HEK293 (cell line): ENCODE measurements around the gene ADI1.

Experiments
- CTCF ChIA-PET: fragments of 350-600 bp; formaldehyde crosslinking; extraction: SDS; loops from one replicate; lab custom pipeline; 2021; ENCODE audit warnings: antibody characterized with exemption; lab: Yijun Ruan, JAX
- POLR2A ChIA-PET: fragments of 300-600 bp; formaldehyde crosslinking; extraction: SDS; loops from one replicate; lab custom pipeline; 2020; ENCODE audit warnings: antibody characterized with exemption, inconsistent platforms; lab: Yijun Ruan, JAX
- H3K27ac ChIP-seq: fragments of 200-500 bp; sonication (Bioruptor generic); 2 replicates; pipeline ENCODE4 v1.5.1; 2014; ENCODE audit warnings: low read depth, low read length, control low read depth, inconsistent platforms; ENCODE audit errors: extremely low read depth
- H3K36me3 ChIP-seq, 2 experiments: fragments of 200-500 bp in 1 of 2; sonication (Bioruptor generic) in 1 of 2; 1 replicate in 1 of 2; 2 replicates in 1 of 2; pipeline ENCODE4 v1.5.1; 2014 to 2017; ENCODE audit warnings: inconsistent platforms in 2 of 2, low read length in 2 of 2; ENCODE audit not compliant: control insufficient read depth in 2 of 2, insufficient read depth in 1 of 2
- H3K4me1 ChIP-seq: fragments of 200-500 bp; sonication (Bioruptor generic); 2 replicates; pipeline ENCODE4 v1.5.1; 2014; ENCODE audit warnings: mild to moderate bottlenecking, low read length, inconsistent platforms; ENCODE audit not compliant: control insufficient read depth, insufficient read depth
- H3K4me3 ChIP-seq: 2 replicates; pipeline ENCODE4 v1.5.1; 2011; ENCODE audit warnings: low read depth, mild to moderate bottlenecking, control low read depth, low read length, moderate library complexity
- H3K9me3 ChIP-seq: fragments of 200-500 bp; sonication (Bioruptor generic); 2 replicates; pipeline ENCODE4 v1.5.1; 2014; ENCODE audit warnings: low read depth, low read length, inconsistent platforms; ENCODE audit not compliant: control insufficient read depth, insufficient read depth
- HOXA7 ChIP-seq: sonication (generic); formaldehyde crosslinking; IDR thresholded peaks from 2 replicates; pipeline ENCODE4 v1.8.1; 2022; ENCODE audit warnings: missing genetic modification reagents, borderline replicate concordance
- KLF8 ChIP-seq: fragments of 450-650 bp; formaldehyde crosslinking; IDR thresholded peaks from 2 replicates; pipeline ENCODE4 v1.5.1; 2016; ENCODE audit warnings: missing biosample characterization, missing genetic modification characterization
- SETDB1 ChIP-seq: IDR thresholded peaks from one replicate; pipeline ENCODE4 v1.6.1; 2017; ENCODE audit warnings: mild to moderate bottlenecking, low read length, moderate library complexity, mixed read lengths; ENCODE audit not compliant: insufficient read length
- SP3 ChIP-seq: fragments of 450-650 bp; formaldehyde crosslinking; IDR thresholded peaks from 2 replicates; pipeline ENCODE4 v1.5.1; 2016; ENCODE audit warnings: missing biosample characterization, missing genetic modification characterization
- ZFP3 ChIP-seq: fragments of 450-650 bp; formaldehyde crosslinking; IDR thresholded peaks from 2 replicates; pipeline ENCODE4 v1.5.1; 2016; ENCODE audit warnings: low read depth, missing biosample characterization, missing genetic modification characterization
- ZNF169 ChIP-seq: fragments of 450-650 bp; formaldehyde crosslinking; IDR thresholded peaks from 2 replicates; pipeline ENCODE4 v1.5.1; 2016; ENCODE audit warnings: missing biosample characterization, missing genetic modification characterization
- ZNF335 ChIP-seq: fragments of 450-650 bp; formaldehyde crosslinking; conservative IDR thresholded peaks from 2 replicates; pipeline ENCODE4 v1.5.1; 2016; ENCODE audit warnings: missing biosample characterization, missing genetic modification characterization
- ZNF549 ChIP-seq: fragments of 450-650 bp; IDR thresholded peaks from 2 replicates; pipeline ENCODE4 v1.5.1; 2018; ENCODE audit warnings: missing biosample characterization, missing genetic modification characterization, mild to moderate bottlenecking, inconsistent platforms, moderate library complexity
- ZNF585B ChIP-seq: fragments of 450-650 bp; formaldehyde crosslinking; IDR thresholded peaks from 2 replicates; pipeline ENCODE4 v1.5.1; 2016; ENCODE audit warnings: missing biosample characterization, missing genetic modification characterization
- ZNF654 ChIP-seq: fragments of 450-650 bp; formaldehyde crosslinking; IDR thresholded peaks from 2 replicates; pipeline ENCODE4 v1.5.1; 2016; ENCODE audit warnings: low read depth, missing biosample characterization, missing genetic modification characterization
- ZNF701 ChIP-seq: fragments of 450-650 bp; formaldehyde crosslinking; IDR thresholded peaks from 2 replicates; pipeline ENCODE4 v1.5.1; 2016; ENCODE audit warnings: missing biosample characterization, missing genetic modification characterization
- ZSCAN23 ChIP-seq: fragments of 450-650 bp; formaldehyde crosslinking; IDR thresholded peaks from 2 replicates; pipeline ENCODE4 v1.5.1; 2016; ENCODE audit warnings: missing biosample characterization, missing genetic modification characterization
- TF ChIP-seq, protein P1 (sequence below): fragments of 450-650 bp; formaldehyde crosslinking; IDR thresholded peaks from 2 replicates; pipeline ENCODE4 v1.5.1; 2016; ENCODE audit warnings: missing biosample characterization, missing genetic modification characterization
- TF ChIP-seq, protein P2 (sequence below): fragments of 450-650 bp; IDR thresholded peaks from 2 replicates; pipeline ENCODE4 v1.5.1; 2018; ENCODE audit warnings: missing biosample characterization, missing genetic modification characterization
- TF ChIP-seq, protein P3 (sequence below): fragments of 450-650 bp; formaldehyde crosslinking; IDR thresholded peaks from 2 replicates; pipeline ENCODE4 v1.5.1; 2016; ENCODE audit warnings: missing biosample characterization, missing genetic modification characterization
- TF ChIP-seq, protein P4 (sequence below): fragments of 450-650 bp; formaldehyde crosslinking; IDR thresholded peaks from 2 replicates; pipeline ENCODE4 v1.5.1; 2016; ENCODE audit warnings: missing biosample characterization, missing genetic modification characterization
- TF ChIP-seq, protein P5 (sequence below): fragments of 450-650 bp; formaldehyde crosslinking; IDR thresholded peaks from 2 replicates; pipeline ENCODE4 v1.5.1; 2016; ENCODE audit warnings: missing biosample characterization, missing genetic modification characterization
- TF ChIP-seq, protein P6 (sequence below): fragments of 450-650 bp; formaldehyde crosslinking; IDR thresholded peaks from 2 replicates; pipeline ENCODE4 v1.5.1; 2016; ENCODE audit warnings: missing biosample characterization, missing genetic modification characterization, low read depth

Gene ADI1

DNA sequence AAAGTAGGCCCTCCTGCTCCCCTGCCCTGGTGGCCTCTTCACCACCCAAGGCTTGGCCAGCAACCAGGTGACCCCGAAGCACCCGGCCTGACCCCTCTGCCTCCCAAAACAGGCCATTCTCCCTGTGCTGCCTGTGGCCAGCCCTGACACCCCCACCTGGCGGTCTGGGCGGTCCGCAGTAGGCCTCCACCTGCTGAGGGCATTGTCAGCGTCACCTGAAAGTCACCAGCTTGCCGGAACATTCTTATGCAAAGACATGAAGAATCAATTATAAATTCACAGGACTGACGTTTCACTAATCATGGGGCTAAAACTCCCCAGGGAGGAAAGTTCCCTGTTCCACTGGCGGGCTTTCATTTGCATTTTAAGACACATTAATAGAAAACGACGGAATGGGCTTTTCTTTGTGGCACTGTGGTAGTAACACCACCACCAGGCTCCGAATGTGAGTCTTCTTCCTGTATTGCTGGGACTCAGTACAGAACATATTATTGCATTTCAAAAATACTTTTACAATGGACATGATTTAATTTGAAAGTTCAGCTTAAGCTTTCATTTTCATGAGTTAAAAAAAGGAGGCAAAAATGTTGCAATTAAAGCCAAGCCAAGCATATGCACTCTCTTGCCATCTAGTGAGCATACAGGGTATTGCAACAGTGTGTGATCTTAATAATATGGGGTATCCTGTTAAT lies 57.4 kb downstream of the ADI1 start:
- Histone ChIP-seq H3K4me1 (no peaks in the 10 kb centered on the region), H3K9me3 (no peaks in the 10 kb centered on the region), H3K27ac (no peak overlapping the region), H3K4me3 (no peak overlapping the region), H3K36me3 (peaks cover 5 to 59% of the 10 kb centered on the region in 2 experiments; a peak in 2 of 3 replicates)
- POLR2A ChIA-PET, result no interaction called here
- no peak for TF ChIP-seq SP3 (tag by site-specific recombination)
- TF ChIP-seq ZFP3 (tag by site-specific recombination), result no peak
- no peak for TF ChIP-seq ZNF335
- TF ChIP-seq HOXA7, result no peak
- TF ChIP-seq, protein P1, sequence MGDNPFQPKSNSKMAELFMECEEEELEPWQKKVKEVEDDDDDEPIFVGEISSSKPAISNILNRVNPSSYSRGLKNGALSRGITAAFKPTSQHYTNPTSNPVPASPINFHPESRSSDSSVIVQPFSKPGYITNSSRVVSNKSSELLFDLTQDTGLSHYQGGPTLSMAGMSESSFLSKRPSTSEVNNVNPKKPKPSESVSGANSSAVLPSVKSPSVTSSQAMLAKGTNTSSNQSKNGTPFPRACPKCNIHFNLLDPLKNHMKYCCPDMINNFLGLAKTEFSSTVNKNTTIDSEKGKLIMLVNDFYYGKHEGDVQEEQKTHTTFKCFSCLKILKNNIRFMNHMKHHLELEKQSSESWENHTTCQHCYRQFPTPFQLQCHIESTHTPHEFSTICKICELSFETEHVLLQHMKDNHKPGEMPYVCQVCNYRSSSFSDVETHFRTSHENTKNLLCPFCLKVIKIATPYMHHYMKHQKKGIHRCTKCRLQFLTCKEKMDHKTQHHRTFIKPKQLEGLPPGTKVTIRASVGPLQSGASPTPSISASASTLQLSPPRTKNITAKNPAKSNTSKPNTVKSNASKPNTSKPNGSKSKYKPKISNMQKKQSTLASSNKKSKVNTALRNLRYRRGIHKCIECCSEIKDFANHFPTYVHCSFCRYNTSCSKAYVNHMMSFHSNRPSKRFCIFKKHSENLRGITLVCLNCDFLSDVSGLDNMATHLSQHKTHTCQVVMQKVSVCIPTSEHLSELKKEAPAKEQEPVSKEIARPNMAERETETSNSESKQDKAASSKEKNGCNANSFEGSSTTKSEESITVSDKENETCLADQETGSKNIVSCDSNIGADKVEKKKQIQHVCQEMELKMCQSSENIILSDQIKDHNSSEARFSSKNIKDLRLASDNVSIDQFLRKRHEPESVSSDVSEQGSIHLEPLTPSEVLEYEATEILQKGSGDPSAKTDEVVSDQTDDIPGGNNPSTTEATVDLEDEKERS, result no peak
- TF ChIP-seq ZNF654 (tag by site-specific recombination), result peak; percentile 56
- no peak for TF ChIP-seq KLF8 (tag by site-specific recombination)
- TF ChIP-seq SETDB1, result no peak
- TF ChIP-seq, protein P2, sequence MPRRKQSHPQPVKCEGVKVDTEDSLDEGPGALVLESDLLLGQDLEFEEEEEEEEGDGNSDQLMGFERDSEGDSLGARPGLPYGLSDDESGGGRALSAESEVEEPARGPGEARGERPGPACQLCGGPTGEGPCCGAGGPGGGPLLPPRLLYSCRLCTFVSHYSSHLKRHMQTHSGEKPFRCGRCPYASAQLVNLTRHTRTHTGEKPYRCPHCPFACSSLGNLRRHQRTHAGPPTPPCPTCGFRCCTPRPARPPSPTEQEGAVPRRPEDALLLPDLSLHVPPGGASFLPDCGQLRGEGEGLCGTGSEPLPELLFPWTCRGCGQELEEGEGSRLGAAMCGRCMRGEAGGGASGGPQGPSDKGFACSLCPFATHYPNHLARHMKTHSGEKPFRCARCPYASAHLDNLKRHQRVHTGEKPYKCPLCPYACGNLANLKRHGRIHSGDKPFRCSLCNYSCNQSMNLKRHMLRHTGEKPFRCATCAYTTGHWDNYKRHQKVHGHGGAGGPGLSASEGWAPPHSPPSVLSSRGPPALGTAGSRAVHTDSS (tag by site-specific recombination), result no peak
- no peak for TF ChIP-seq ZNF549 (tag by site-specific recombination)
- TF ChIP-seq, protein P3, sequence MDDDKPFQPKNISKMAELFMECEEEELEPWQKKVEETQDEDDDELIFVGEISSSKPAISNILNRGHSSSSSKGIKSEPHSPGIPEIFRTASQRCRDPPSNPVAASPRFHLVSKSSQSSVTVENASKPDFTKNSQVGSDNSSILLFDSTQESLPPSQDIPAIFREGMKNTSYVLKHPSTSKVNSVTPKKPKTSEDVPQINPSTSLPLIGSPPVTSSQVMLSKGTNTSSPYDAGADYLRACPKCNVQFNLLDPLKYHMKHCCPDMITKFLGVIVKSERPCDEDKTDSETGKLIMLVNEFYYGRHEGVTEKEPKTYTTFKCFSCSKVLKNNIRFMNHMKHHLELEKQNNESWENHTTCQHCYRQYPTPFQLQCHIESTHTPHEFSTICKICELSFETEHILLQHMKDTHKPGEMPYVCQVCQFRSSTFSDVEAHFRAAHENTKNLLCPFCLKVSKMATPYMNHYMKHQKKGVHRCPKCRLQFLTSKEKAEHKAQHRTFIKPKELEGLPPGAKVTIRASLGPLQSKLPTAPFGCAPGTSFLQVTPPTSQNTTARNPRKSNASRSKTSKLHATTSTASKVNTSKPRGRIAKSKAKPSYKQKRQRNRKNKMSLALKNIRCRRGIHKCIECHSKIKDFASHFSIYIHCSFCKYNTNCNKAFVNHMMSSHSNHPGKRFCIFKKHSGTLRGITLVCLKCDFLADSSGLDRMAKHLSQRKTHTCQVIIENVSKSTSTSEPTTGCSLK (tag by site-specific recombination), result no peak
- TF ChIP-seq, protein P4, sequence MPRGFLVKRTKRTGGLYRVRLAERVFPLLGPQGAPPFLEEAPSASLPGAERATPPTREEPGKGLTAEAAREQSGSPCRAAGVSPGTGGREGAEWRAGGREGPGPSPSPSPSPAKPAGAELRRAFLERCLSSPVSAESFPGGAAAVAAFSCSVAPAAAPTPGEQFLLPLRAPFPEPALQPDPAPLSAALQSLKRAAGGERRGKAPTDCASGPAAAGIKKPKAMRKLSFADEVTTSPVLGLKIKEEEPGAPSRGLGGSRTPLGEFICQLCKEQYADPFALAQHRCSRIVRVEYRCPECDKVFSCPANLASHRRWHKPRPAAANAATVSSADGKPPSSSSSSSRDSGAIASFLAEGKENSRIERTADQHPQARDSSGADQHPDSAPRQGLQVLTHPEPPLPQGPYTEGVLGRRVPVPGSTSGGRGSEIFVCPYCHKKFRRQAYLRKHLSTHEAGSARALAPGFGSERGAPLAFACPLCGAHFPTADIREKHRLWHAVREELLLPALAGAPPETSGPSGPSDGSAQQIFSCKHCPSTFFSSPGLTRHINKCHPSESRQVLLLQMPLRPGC, result no peak
- TF ChIP-seq, protein P5, sequence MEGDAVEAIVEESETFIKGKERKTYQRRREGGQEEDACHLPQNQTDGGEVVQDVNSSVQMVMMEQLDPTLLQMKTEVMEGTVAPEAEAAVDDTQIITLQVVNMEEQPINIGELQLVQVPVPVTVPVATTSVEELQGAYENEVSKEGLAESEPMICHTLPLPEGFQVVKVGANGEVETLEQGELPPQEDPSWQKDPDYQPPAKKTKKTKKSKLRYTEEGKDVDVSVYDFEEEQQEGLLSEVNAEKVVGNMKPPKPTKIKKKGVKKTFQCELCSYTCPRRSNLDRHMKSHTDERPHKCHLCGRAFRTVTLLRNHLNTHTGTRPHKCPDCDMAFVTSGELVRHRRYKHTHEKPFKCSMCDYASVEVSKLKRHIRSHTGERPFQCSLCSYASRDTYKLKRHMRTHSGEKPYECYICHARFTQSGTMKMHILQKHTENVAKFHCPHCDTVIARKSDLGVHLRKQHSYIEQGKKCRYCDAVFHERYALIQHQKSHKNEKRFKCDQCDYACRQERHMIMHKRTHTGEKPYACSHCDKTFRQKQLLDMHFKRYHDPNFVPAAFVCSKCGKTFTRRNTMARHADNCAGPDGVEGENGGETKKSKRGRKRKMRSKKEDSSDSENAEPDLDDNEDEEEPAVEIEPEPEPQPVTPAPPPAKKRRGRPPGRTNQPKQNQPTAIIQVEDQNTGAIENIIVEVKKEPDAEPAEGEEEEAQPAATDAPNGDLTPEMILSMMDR, result 0 out of 2 replicates have a peak, but pooled peaks have one; percentile 24
- no peak for TF ChIP-seq ZNF169 (tag by site-specific recombination)
- no peak for TF ChIP-seq ZSCAN23 (tag by site-specific recombination)
- no peak for TF ChIP-seq ZNF701 (tag by site-specific recombination)
- peak; percentile 35 for TF ChIP-seq ZNF585B (tag by site-specific recombination)
- TF ChIP-seq, protein P6, sequence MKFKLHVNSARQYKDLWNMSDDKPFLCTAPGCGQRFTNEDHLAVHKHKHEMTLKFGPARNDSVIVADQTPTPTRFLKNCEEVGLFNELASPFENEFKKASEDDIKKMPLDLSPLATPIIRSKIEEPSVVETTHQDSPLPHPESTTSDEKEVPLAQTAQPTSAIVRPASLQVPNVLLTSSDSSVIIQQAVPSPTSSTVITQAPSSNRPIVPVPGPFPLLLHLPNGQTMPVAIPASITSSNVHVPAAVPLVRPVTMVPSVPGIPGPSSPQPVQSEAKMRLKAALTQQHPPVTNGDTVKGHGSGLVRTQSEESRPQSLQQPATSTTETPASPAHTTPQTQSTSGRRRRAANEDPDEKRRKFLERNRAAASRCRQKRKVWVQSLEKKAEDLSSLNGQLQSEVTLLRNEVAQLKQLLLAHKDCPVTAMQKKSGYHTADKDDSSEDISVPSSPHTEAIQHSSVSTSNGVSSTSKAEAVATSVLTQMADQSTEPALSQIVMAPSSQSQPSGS (tag by site-specific recombination), result no peak
- CTCF ChIA-PET, result interaction anchor here (0.6 to 2.3 kb wide), 13 partner anchors 12 to 1590 kb away, joined by 3 to 16 read pairs (median 4); no protein-coding TSS in a partner anchor
